Natural killer cell (primary cell): ENCODE results near the gene TTC9C. TPM values are rescaled to one million over a fixed set of nuclear protein-coding genes. Genes with fewer than 3 reads are reported as not detected.

Source experiments
- ATAC-seq, 3 donors: fragments of 150-1000 bp in 2 of 3; fragments of 200-7000 bp in 1 of 3; cut with Tn5 transposase; 1 replicate in 1 of 3; 2 replicates in 2 of 3; pipeline ENCODE4 v1.10.0; 2021; ENCODE audit warnings: mild to moderate bottlenecking in 2 of 3, moderate library complexity in 2 of 3
- DNase-seq, 2 donors: peaks; one replicate each; pipeline versions ENCODE4 v3.0.0 to v3.0.0-alpha.2; 2013 to 2021; ENCODE audit warnings: mixed read lengths in 1 of 2
- H3K27ac ChIP-seq: one replicate; pipeline ENCODE4 v1.5.1; 2013; ENCODE audit warnings: mild to moderate bottlenecking, low read length
- H3K27me3 ChIP-seq: one replicate; pipeline ENCODE4 v1.6.1; 2013; ENCODE audit warnings: low read length; ENCODE audit not compliant: control insufficient read depth, insufficient read depth
- H3K36me3 ChIP-seq: one replicate; pipeline ENCODE4 v1.6.1; 2013; ENCODE audit warnings: low read length; ENCODE audit not compliant: control insufficient read depth, insufficient read depth
- H3K4me1 ChIP-seq: one replicate; pipeline ENCODE4 v1.6.1; 2013; ENCODE audit warnings: low read length; ENCODE audit not compliant: control insufficient read depth, insufficient read depth
- H3K4me3 ChIP-seq: one replicate; pipeline ENCODE4 v1.5.1; 2013; ENCODE audit warnings: low read length
- H3K9me3 ChIP-seq: one replicate; pipeline ENCODE4 v1.6.1; 2013; ENCODE audit warnings: low read length; ENCODE audit not compliant: control insufficient read depth, insufficient read depth
- H3K27ac Mint-ChIP-seq, 2 donors: one replicate each; pipeline ENCODE4 v1.8.0; 2022; ENCODE audit warnings: mild to moderate bottlenecking in 2 of 2, mixed read lengths in 2 of 2, moderate library complexity in 1 of 2
- H3K27me3 Mint-ChIP-seq, 2 donors: one replicate each; pipeline ENCODE4 v1.8.0; 2022; ENCODE audit warnings: low read depth in 2 of 2, mixed read lengths in 2 of 2
- H3K36me3 Mint-ChIP-seq: one replicate; pipeline ENCODE4 v1.8.0; 2022; ENCODE audit warnings: mixed read lengths
- H3K4me1 Mint-ChIP-seq, 2 donors: one replicate each; pipeline ENCODE4 v1.8.0; 2022; ENCODE audit warnings: mixed read lengths in 2 of 2
- H3K4me3 Mint-ChIP-seq: one replicate; pipeline ENCODE4 v1.8.0; 2022; ENCODE audit warnings: mild to moderate bottlenecking, moderate library complexity, mixed read lengths
- H3K9me3 Mint-ChIP-seq, 2 donors: one replicate each; pipeline ENCODE4 v1.8.0; 2022; ENCODE audit warnings: mixed read lengths in 2 of 2
- WGBS: methylation state at CpG from one replicate; pipeline ENCODE4 v1.1.7; 2013; ENCODE audit warnings: missing lambda C conversion rate; ENCODE audit not compliant: insufficient coverage; 5-methylcytosine and 5-hydroxymethylcytosine counted together
- intact Hi-C: fragments of 100-400 bp; cut with micrococcal nuclease; formaldehyde crosslinking; loops from one replicate; pipeline ENCODE4 v1.14.2; 2022
- total RNA-seq, 4 donors: library from RNA; stranded (reverse); fragments of 120-200 nt in 1 of 4; gene quantifications; one replicate each; pipeline versions ENCODE4 v1.2.3 to v1.2.4, GENCODE V29; 2013 to 2022
- TF ChIP-seq, protein P1 (sequence below): fragments of 200-600 bp; IDR thresholded peaks from one replicate; pipeline ENCODE4 v1.8.0; 2022; ENCODE audit warnings: antibody characterized with exemption

TTC9C gene
- total RNA-seq, 3 donors from 2014 or later (not counting 1 experiment from before 2014, with no cell fraction given): 18.3 to 27.2 (median 23.2) TPM

DNA sequence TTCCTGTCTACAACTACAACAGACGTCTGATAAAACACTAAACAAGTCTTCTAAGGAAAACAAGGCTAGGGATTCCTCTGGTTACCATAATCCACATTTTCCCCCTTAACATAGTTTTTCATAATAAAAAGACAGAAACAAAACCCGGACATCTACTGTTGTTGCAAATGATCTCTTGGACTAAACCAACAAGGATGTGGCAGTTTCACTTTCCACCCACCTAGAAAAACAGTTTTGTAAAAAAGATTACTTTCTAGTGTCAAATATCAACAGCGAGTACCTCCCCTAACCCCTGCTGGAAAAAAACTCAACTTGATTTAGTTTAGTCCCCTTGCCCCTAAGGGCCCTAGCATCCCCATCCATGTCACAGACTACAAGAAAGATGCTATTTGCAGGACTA, 15.4 kb upstream of the TTC9C start:
- Mint-ChIP-seq H3K27ac (peak overlapping the region; percentile 66 to 72), H3K4me1 (peaks cover 21 to 39% of the 10 kb centered on the region in 2 donors), H3K9me3 (no peaks in the 10 kb centered on the region), H3K36me3 (peaks cover 8% of the 10 kb centered on the region), H3K4me3 (no peak overlapping the region), H3K27me3 (no peaks in the 10 kb centered on the region)
- Histone ChIP-seq H3K4me3 (no peak overlapping the region), H3K27me3 (no peaks in the 10 kb centered on the region), H3K9me3 (no peaks in the 10 kb centered on the region), H3K4me1 (peaks cover 24% of the 10 kb centered on the region), H3K27ac (no peak overlapping the region), H3K36me3 (peaks cover 52% of the 10 kb centered on the region)
- ATAC-seq (no peak), DNase-seq (no peak)
- intact Hi-C loops: no loop called here
- TF ChIP-seq, protein P1, sequence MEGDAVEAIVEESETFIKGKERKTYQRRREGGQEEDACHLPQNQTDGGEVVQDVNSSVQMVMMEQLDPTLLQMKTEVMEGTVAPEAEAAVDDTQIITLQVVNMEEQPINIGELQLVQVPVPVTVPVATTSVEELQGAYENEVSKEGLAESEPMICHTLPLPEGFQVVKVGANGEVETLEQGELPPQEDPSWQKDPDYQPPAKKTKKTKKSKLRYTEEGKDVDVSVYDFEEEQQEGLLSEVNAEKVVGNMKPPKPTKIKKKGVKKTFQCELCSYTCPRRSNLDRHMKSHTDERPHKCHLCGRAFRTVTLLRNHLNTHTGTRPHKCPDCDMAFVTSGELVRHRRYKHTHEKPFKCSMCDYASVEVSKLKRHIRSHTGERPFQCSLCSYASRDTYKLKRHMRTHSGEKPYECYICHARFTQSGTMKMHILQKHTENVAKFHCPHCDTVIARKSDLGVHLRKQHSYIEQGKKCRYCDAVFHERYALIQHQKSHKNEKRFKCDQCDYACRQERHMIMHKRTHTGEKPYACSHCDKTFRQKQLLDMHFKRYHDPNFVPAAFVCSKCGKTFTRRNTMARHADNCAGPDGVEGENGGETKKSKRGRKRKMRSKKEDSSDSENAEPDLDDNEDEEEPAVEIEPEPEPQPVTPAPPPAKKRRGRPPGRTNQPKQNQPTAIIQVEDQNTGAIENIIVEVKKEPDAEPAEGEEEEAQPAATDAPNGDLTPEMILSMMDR: no peak
- 53% methylated on average over 3 of the region's 3 CpGs for WGBS

DNA sequence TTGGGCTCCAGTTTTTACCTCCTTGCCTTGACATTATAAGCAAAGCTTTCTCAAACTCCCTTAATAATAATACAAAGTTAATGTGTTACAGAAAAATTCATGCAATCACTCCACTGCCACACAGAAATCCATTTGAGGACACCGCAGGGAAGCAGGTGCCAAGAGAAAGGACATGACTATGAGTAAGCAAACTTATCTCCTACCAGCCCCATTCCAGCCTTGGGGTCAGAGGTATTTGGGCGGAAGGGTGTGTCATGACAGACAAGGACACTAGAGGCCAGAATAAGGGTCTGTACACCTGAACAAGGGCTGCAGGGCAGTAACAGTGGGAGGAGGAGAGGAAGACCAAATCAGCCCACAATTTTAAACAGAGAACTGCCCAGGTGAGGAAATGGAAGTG, 14.9 kb upstream of the TTC9C start:
- 88% methylated on average over 1 of the region's 2 CpGs for WGBS
- peaks cover 56% of the 10 kb centered on the region for H3K36me3 ChIP-seq
- no peak for DNase-seq
- Mint-ChIP-seq H3K36me3 (peaks cover 8% of the 10 kb centered on the region), H3K27ac (peak overlapping the region; percentile 66 to 72), H3K27me3 (no peaks in the 10 kb centered on the region), H3K4me1 (peaks cover 21 to 38% of the 10 kb centered on the region in 2 donors), H3K9me3 (no peaks in the 10 kb centered on the region), H3K4me3 (no peak overlapping the region)
- no peak overlapping the region for H3K27ac ChIP-seq
- intact Hi-C loops: no loop called here
- ATAC-seq: no peak
- no peak overlapping the region for H3K4me3 ChIP-seq
- H3K4me1 ChIP-seq: peaks cover 19% of the 10 kb centered on the region
- no peaks in the 10 kb centered on the region for H3K27me3 ChIP-seq
- TF ChIP-seq, protein P1: no peak
- H3K9me3 ChIP-seq: no peaks in the 10 kb centered on the region

DNA sequence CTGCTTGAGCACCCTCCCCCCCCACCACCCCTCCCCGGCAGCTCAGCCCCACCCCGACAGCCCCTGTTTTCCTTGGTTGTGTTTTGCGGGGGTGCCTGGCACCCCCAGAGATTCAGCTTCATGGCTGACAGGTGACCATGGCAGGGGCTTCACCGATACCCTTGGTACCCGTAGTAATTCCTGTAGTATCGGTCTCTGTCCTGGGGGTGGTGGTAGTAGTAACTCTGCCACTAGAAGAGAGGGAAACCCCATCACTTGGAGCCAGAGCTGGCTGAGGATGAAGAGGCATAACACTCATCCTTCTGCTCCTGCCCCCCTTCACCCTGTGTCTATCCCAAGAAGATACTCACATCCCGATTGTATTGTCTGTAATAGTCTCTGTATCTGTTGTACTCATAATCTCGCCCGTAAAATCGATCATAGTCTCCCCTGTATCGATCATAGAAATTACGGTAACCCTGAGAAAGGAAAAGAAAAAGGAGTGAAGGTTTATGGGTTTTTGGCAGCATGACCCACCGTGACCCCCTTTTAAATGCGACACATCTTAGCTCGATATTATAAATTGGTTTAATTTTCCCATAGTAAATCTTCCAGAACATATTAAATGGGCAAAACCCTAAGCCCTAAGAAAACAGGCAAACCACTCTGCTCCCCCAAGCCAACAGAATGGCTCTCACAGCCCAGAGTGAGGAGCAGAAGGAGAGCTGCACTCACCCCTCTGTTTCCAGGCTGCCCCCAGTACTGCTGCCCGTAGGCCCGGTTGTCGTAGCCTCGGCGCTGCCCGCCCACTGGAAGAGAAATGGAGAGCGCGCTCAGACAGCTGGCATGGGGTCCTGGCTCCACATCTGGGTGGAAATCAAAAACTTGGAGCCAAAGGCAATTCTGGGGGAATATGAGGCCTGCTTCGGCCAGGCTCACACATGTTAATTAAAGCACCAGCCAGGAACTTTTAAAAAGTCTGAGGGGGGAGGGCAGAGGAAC, 12.8 kb upstream of the TTC9C start:
- Mint-ChIP-seq H3K4me3 (no peak overlapping the region), H3K9me3 (no peaks in the 10 kb centered on the region), H3K4me1 (peaks cover 4 to 29% of the 10 kb centered on the region in 2 donors), H3K27me3 (no peaks in the 10 kb centered on the region), H3K27ac (peak overlapping the region; percentile 41 to 72), H3K36me3 (peaks cover 18% of the 10 kb centered on the region)
- Histone ChIP-seq H3K9me3 (no peaks in the 10 kb centered on the region), H3K36me3 (peaks cover 74% of the 10 kb centered on the region), H3K4me3 (no peak overlapping the region), H3K27ac (no peak overlapping the region), H3K27me3 (no peaks in the 10 kb centered on the region), H3K4me1 (peaks cover 3% of the 10 kb centered on the region)
- intact Hi-C loops: no loop called here
- no peak for ATAC-seq
- WGBS: 97% methylated on average over 23 of the region's 24 CpGs
- DNase-seq: no peak
- TF ChIP-seq, protein P1: no peak
